NOMO-1 (cell line): ENCODE measurements around the gene PARD6G.

ENCODE experiments used
- DNase-seq, 2 experiments: peaks; one replicate each; lab custom pipeline; 2025; ENCODE audit not compliant: unreplicated experiment in 2 of 2; lab: John Stamatoyannopoulos, UW

Gene PARD6G

DNA sequence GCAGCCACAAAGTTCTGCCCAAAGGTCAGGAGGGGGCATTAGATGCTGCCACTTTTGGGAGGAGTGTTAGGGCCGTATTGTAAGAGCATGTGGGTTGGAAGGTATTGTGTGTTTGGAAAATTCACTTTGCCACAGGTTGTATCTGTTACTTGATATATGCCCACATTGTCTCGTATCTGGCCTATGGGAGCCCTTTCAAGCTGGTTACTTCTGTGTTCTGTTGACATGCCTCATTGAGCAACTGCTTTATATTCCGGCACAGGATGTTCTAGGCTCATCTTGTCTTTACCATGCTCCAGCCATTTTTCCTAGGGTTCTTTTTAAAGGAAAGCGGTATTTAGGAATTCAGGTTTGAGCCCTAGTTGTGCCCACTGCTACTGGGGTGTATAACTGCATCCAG is 132.3 kb downstream of the PARD6G start:
- DNase-seq, result no peak

GRCh38 chr18:80112624-80113248 is 134.6 kb downstream of the PARD6G start:
- DNase-seq, result no peak

GRCh38 chr18:80109676-80110078 is 137.6 kb downstream of the PARD6G start:
- DNase-seq, result peak in 1 of 2 experiments; percentile 11

DNA sequence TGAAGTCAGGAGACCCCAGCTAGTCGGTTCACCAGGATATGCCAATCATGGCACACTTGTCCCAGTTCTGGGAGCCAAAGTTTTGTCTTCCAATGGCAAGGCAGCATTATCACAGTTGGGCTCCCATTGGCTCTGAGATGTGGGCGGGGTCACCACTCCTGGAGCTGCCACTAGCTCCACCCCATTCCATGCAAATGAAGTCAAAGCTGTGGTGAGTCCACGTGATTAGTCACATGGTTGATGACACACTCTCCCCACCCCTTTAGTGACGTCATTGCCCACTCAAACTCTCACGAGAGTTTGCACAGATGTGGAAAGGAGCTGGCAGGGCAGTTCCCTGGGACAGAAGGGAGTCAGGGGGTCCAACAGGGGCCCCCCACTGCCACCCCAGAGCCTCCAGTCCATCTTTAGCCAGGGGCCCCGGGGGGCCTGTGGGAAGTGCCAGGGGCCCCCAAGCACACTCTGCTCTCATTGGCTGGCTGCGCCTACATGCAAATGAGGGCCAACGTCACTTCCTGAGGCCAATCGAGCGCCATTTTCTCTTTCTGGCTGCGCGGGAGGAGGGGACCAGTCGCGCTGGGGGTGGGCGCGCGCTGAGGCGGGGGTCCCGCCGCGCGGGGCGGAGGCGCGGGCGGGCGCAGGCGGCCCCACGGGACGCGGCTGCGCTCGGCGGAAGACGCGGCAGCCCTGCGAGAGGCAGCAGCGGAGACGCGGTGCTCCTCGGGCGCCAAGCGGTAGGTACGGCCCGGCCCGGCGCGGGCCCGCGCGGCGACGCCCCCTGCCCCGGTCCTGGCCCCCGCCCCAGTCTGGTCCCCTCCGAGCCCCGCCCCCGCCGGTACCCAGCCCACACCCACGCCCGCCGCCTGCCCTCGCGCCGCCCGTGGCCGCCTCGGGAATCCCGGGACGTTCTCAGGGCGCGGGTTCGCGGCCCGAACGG is 138.3 kb downstream of the PARD6G start, which contains the start of gene ADNP2:
Gene ADNP2 (plus strand): TSS at position 524 of the 937 bp plus-strand sequence. CDS start 8,281 bp downstream, outside the sequence.
- peak; percentile 77 for DNase-seq

- DNase-seq, result no peak
These were observed 139.2 kb downstream of the PARD6G start for GRCh38 chr18:80108121-80108536.

- DNase-seq, result no peak
These were observed 139.9 kb downstream of the PARD6G start for GRCh38 chr18:80107426-80107825.
